Measurements from ENCODE around the gene LAMA2.

Gene LAMA2

DNA sequence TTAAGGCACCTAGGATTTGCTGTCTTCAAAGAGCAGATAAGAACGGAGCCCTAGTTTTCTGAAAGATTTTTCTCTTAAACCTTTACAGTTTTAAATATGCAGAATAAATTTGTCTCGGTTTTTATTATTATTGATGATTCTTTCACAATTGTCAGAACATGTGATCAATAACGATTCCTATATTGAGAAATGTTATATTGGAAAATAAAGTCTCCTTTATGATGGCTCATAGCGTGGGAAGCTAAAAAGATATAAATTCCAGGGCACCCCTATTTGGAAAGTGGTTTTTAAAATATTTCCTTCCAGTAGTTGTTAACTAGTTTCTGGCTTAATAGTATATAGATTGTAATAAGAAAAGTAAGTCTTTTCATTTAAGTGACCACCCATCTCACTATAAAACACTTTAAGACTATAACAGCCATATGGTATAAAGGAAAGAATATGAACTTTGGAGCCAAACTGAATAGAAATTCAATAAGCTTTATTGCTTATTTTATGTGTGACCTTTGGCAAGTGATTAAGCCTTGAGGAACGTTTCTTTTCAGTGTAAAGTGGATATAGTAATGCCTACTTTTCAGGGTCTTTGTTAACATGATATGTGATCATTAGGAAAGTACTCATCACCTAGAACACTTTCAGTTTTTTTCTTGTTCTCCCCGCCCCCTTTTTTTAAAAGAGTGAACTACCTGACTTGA, 369.6 kb downstream of the LAMA2 start:
- in situ Hi-C loops (cut with MboI; ENCODE audit: low sequenced_read_pairs), result no loop called here

DNA sequence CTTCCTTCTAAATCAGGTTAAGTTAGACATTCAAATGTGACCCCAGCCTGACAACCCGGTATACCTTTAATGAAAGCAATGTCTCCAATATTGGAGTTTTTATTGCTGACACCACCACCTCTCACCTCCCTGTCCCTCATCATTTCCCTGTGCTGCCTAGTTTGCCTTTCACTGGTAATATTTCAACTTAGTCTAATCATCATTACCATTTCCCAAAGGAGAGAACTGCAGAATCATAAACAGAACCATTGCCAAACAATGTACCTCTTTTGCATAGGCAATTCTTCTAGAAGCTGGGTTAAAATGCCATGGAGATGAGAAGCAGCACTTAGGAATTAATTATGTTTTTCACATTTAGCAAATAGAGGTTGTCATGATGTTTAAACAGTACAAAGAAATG, 370.3 kb downstream of the LAMA2 start:
- in situ Hi-C loops (cut with MboI; ENCODE audit: low sequenced_read_pairs), result no loop called here

- in situ Hi-C loops (cut with MboI; ENCODE audit: low sequenced_read_pairs), result no loop called here
Observed at GRCh38 chr6:129253727-129254126, 370.8 kb downstream of the LAMA2 start.

- in situ Hi-C loops (cut with MboI; ENCODE audit: low sequenced_read_pairs), result no loop called here
Observed at GRCh38 chr6:129257196-129257595, 374.3 kb downstream of the LAMA2 start.

DNA sequence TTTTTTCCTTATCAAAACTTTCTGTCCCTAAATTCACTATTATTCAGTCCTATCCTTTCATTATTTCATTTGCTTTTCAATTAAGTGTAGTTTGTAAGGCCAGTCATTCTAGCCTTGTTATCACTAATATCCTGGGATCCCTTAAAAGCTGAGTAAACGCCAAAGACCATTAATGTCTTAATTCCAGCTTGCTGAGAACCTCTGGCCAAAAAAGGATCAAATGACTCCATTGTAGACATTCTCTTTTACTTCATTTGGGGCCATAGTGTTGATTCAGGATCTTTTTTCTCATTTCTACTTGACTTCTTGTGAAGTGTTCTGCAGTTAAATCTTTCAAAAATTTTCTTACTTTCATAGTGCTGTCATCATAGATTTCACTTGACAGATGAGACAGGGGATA, 379.7 kb downstream of the LAMA2 start:
- in situ Hi-C loops (cut with MboI; ENCODE audit: low sequenced_read_pairs), result no loop called here

DNA sequence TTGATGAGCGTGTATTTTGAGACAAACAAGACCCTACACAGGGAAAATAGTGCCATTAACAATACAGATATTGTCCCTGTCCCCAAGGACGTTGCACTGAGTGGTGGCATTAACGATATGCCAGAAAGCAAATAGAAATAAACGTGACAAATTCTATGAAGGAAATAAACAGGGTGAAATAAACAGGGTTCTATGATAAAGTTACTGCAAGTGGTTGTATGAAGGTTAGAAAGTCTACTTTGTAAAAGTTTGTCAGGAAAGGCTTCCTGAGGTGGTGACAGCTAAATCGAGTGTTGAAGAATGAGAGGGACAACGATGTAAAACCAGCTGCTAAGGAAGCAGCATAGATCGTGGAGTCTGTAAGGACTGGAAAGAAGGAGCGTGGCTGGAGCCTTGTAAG, 380.2 kb downstream of the LAMA2 start:
- in situ Hi-C loops (cut with MboI; ENCODE audit: low sequenced_read_pairs), result no loop called here

DNA sequence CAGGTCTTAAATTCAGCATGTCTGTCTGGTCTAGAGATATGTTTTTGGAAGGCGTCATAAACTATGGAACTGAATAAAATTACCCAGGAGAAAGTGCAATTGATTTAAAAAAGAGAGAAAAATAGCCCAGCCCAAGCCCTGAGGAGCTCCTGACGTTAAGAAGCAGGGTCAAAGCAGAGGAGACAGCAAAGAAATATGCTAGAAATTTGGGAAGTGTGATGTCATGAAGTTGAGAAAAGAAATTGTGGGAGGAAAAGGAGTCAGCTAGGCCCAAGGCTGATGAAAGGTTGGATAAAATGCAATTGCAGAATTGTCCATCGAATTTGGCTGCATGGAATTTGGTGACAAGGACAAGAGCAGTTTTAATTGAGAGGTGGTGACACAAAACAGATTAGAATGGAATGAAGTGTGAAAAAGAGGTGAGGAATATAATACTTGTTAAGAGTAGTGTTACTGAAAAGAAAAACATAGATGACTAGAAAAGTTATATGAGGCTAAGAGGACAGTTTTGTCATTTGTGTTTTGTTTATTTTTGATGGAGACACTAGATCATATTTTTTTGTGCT, 381.6 kb downstream of the LAMA2 start:
- in situ Hi-C loops (cut with MboI; ENCODE audit: low sequenced_read_pairs), result no loop called here

DNA sequence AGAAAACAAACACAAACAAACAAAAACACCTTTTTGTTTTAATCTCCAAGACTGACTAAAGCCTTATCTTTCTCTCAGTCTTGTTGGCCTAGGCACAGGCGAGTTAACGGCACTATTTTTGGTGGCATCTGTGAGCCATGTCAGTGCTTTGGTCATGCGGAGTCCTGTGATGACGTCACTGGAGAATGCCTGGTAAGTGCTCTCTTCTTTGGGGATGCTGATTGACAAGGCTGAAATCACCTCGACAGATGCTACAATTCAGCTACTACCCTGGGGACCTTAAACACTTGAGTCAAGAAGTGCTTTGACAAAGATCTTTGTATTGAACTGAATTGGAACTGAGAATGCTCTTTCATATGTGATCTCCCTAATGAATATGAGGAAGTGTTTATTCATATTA, 384.1 kb downstream of the LAMA2 start:
- in situ Hi-C loops (cut with MboI; ENCODE audit: low sequenced_read_pairs), result no loop called here

DNA sequence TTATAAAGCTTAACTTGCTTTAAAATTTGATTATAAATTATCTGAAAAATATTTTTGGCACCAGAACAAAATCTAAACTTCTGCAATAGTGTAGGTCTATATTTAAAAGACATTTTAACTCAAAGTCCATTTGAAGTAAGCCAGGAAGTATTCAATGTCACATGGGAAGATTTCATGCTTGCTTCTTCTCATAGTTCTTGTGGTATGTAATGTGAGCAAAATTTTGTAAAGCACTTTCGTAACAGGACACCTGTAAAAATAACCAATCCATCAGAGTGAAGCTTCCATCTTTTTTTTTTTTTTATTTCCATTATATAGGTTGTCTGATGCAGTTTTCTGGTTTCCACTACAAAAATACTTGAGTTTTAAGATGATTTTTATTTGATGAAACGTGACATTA, 386.1 kb downstream of the LAMA2 start:
- in situ Hi-C loops (cut with MboI; ENCODE audit: low sequenced_read_pairs), result no loop called here

GRCh38 chr6:129269891-129270290, 387.0 kb downstream of the LAMA2 start:
- in situ Hi-C loops (cut with MboI; ENCODE audit: low sequenced_read_pairs), result no loop called here

DNA sequence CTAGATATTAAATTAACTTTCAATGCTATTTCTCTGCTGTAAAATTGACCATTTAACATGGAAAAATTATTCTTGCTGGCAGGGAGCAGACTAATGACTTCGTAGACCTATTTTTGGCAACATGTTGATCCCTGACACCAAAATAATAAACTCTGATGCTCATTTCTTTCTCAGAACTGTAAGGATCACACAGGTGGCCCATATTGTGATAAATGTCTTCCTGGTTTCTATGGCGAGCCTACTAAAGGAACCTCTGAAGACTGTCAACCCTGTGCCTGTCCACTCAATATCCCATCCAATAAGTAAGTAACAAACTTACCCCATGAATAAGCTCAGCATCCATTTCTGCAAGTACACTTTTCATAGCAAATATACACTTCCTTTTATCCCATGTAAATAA, 387.5 kb downstream of the LAMA2 start:
- in situ Hi-C loops (cut with MboI; ENCODE audit: low sequenced_read_pairs), result no loop called here

GRCh38 chr6:129273161-129273560, 390.2 kb downstream of the LAMA2 start:
- in situ Hi-C loops (cut with MboI; ENCODE audit: low sequenced_read_pairs), result no loop called here

- in situ Hi-C loops (cut with MboI; ENCODE audit: low sequenced_read_pairs), result no loop called here
Observed at GRCh38 chr6:129276461-129276860, 393.5 kb downstream of the LAMA2 start.

DNA sequence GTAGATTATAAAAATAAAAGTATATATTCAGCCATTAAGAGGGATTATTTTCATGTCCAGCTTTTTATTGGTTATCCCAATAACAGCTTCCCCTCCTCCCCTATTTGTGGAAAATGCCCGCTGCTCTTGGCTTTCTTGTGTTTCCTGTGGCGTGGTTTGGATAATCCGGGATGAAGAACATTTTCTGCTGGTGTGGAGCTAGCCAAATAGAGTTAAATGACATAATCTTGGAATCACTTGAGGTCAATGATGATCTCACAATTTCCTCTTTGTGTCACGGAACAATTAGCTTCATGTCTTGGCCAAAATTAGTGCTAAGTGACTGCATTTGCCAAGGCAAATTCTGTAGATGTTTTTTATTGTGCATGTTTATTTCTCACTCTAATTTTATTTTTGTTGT, 394.0 kb downstream of the LAMA2 start:
- in situ Hi-C loops (cut with MboI; ENCODE audit: low sequenced_read_pairs), result no loop called here

DNA sequence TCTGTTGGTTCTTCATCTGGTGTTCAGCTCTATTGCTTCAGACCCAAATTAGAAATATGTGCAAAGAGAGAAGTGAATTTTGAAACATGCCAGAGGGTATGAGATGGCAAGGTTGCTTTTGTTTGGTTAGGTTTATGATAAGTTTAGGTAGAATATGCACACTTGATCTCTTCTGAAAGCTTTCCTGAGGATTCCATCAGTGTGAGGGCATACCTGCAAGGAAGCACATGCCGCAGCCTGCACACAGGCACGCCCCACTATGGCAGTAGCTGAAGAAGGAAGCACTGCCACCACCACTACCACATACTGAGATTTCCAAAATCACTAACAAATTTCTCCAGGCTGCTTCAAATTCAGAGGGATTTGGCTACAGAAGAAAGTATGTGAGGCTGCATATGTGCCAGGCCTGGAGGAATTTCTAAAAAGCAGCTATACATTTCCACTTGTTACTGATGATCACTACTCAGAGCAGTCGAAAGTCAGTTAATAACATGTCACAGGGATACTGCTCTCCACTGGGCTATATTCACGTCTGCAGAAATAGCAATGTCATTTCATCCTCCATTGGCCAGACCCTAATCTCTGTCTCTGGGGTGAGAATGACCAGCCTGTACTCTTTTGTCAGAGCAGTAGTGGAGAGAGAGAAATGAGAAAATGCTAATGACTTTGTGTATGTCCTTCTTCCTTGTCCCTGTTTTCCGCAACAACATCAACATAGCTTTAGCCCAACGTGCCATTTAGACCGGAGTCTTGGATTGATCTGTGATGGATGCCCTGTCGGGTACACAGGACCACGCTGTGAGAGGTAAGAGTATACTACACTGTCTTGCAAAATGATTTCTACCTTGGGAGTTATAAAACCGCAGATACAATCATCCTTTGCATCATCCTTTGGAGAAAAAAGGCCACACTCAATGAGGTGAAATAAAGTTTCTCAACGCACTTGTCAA, 396.7 kb downstream of the LAMA2 start:
- in situ Hi-C loops (cut with MboI; ENCODE audit: low sequenced_read_pairs), result no loop called here

- in situ Hi-C loops (cut with MboI; ENCODE audit: low sequenced_read_pairs), result no loop called here
Observed at GRCh38 chr6:129280293-129280644, 397.3 kb downstream of the LAMA2 start.

- in situ Hi-C loops (cut with MboI; ENCODE audit: low sequenced_read_pairs), result no loop called here
Observed at GRCh38 chr6:129280749-129281148, 397.8 kb downstream of the LAMA2 start.

DNA sequence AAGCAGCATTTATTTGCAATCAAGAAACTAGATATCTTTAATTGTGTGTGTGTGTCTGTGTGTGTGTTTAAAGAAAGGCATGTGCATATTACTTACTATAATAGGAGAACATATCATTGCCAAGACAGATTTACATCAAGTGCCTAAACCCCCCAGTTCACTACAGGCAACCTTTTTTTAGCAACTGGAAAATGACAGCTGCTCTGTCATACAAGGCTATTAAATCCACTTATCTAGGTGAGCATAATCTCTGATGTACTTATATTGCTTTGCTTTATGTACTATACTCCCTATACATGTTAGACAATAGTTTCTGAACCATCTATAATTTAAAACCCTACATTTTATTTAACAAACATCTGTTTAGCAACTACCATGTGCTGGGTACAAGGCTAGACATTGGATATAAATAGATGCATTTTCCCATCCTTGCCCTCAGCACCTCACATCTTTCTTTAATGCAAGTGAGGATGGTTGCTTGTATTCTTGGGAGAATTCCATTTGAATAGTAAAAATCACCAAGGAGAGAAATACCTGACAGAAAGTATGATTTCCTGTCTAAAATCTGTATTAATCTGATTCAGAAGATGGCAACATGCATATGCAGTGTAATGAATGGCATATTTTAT, 398.3 kb downstream of the LAMA2 start:
- in situ Hi-C loops (cut with MboI; ENCODE audit: low sequenced_read_pairs), result no loop called here

- in situ Hi-C loops (cut with MboI; ENCODE audit: low sequenced_read_pairs), result no loop called here
Observed at GRCh38 chr6:129282019-129282418, 399.1 kb downstream of the LAMA2 start.

DNA sequence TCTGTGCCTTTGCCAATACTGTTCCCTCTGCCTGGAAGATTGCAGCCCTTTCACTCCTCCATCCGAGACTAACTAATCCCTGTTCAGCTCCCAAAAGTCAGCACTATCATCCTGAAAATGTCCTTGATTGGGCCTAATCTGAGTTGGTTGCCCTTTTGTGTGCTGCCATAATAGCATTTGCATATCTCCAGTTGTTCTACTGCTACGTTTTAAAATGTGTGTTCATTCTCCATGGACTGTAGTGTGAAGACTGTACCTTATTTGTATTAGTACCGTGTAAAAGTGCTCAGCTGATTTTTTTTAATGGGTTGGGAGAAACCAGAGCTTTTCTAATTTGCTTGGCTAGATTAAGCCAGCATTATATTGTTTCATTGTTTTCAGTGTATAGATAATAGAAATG, 401.3 kb downstream of the LAMA2 start:
- in situ Hi-C loops (cut with MboI; ENCODE audit: low sequenced_read_pairs), result no loop called here

All from HL-60/S4 treated with phorbol 12-myristate 13-acetate at 8.2 ng/mL for 4 days and 3 days (cell line).